GM11168 (cell line): ENCODE data around the gene CUL3.
"Not testable (repeated sequence)": the region's sequence is repeated elsewhere in the genome, so short reads cannot be mapped to it uniquely, and the experiment has no call there.

ENCODE experiments used
- in situ Hi-C: fragments of 300-500 bp; cut with MboI; formaldehyde crosslinking; loops from one replicate; pipeline ENCODE4 v1.12.0; 2022; ENCODE audit warnings: low sequenced_read_pairs; ENCODE audit not compliant: unreplicated experiment

CUL3 gene

DNA sequence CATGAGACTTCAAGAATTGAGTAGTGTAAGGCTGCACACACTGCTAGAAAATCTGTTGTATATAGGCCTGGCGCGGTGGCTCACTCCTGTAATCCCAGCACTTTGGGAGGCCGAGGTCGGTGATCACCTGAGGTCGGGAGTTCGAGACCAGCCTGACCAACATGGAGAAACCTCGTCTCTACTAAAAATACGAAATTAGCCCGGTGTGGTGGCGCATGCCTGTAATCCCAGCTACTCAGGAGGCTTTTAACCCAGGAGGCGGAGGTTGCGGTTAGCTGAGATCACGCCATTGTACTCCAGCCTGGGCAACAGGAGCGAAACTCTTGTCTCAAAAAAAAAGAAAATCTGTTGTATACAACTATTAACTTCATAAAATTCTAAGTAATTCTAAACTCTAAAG lies 2.1 kb downstream of the CUL3 start:
- in situ Hi-C loops, result not testable (repeated sequence)

- in situ Hi-C loops, result no loop called here
These were observed 4.9 kb downstream of the CUL3 start for GRCh38 chr2:224580248-224580647.

DNA sequence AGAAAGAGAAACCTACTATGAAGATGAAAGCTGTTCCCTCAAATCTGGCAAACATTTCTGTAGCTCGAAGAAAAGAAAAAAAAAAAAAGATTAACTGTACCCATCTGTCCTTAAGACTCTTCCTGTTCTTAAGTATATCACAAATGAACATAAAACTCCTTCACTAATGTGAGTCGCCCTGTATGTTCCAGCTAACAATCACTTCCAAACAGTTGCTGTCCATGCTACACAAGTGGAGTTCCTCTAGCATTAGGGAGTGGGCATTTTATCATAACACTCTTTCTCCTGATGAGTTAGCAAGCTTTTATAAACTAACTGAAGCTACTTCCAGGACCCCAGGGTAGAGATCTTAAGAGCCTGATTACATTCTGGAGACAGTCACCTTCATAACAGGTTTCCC lies 5.8 kb downstream of the CUL3 start:
- in situ Hi-C loops, result no loop called here

DNA sequence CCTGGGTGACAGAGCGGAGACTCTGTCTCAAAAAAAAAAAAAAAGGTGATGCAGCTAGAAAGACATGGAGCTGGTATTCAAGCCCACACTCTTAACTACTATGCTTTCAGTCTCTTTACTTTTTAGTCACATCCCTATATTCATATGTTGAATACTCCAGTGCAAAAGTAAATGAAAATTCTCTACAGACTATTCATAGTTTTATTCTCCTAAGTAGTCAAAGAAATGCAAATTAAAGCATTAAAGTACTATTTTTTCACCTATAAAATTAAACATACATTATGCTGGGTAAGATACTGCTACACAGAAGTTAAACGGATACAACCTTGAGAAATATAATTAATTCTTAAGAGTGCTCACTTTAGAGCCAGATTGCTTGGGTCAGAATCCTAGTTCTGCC lies 7.6 kb downstream of the CUL3 start:
- in situ Hi-C loops, result no loop called here

GRCh38 chr2:224576088-224576715 lies 9.0 kb downstream of the CUL3 start:
- in situ Hi-C loops, result no loop called here

DNA sequence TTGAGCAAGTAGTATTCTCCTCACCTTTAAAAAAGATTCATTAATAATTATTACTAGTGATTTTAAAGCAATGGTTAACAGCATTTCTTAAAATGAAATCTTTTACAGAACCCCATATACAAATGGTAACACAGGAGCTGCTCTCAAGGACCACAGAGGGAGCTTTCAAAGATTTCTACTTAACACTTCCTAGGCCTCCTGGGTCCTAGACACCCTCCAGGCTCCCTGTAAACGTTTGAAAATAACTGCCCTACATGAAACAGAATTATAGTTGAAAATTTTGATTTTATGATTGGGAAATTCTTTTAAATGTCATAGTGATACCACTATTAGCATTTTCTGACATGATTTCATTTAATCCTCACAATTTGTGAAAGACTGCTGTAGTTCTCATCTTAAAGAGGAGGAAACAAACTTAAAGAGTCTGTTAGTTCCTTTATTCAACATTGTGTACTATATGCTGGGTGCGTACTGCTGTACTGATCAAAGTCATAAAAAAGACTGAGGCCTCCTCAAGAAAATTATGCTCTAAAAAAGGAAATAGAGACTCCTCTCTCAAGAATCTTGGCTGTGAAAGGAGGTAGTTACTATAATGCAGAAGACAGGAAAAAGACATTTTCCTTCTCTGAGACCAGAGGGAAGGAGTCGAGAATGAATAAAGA lies 10.6 kb downstream of the CUL3 start:
- in situ Hi-C loops, result no loop called here

- in situ Hi-C loops, result no loop called here
These were observed 11.4 kb downstream of the CUL3 start for GRCh38 chr2:224573724-224574123.

GRCh38 chr2:224572338-224572737 lies 12.8 kb downstream of the CUL3 start:
- in situ Hi-C loops, result no loop called here

GRCh38 chr2:224570328-224570993 lies 14.7 kb downstream of the CUL3 start:
- in situ Hi-C loops, result no loop called here

DNA sequence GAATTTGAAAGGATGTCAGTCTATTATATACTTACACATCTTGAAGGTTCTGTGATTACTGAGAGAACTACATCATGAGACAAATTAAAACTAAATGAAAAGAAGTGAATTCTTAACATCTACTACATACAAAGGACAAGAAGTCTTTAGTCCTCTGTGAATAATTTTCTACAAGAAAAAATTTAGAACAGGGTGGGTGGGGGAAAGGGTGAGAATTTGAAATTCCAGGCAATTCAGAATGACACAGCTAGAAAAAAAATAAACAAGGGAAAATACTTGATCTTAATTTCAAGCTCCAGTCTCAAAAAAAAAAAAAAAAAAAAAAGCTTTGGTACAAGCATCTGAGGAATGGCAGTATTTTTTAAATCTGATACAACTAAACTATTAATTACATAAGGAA lies 15.5 kb downstream of the CUL3 start:
- in situ Hi-C loops, result no loop called here

GRCh38 chr2:224565452-224566035 lies 19.6 kb downstream of the CUL3 start:
- in situ Hi-C loops, result no loop called here

GRCh38 chr2:224563537-224563936 lies 21.6 kb downstream of the CUL3 start:
- in situ Hi-C loops, result no loop called here

- in situ Hi-C loops, result no loop called here
These were observed 22.3 kb downstream of the CUL3 start for GRCh38 chr2:224562831-224563230.

DNA sequence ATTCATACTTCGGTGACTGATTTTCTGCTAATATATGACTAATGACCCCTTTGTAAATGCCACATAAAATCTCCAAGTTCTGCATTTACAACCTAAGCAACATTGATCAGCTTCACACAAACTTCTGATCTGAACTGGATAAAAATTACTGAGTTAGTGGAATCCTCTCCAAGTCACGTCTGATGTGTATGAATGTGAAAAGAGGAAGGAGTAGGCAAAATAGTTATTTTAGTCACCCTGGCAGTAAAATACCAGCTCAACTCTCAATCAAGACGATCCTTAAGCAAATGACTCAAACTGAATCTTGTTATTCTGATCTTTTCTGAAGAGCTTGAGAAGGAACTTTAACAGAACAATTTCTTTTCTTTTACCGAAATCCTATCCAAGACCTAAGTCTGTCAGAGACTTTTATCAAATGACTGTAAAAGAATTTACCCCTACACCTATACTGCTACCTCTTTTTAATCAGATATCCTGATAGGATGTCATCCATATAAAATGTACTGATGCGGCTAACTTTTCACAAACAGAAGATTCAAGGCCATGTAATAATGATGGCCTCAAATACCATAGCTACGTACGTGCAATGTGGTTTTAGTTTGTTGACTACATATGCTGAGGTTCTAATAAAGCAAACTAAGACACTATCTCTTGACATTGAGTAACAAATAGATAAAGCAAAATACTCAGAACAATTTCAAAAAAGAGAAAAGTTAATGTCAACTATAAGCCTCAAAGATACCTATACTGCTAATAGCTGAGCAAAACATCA lies 23.7 kb downstream of the CUL3 start:
- in situ Hi-C loops, result no loop called here

DNA sequence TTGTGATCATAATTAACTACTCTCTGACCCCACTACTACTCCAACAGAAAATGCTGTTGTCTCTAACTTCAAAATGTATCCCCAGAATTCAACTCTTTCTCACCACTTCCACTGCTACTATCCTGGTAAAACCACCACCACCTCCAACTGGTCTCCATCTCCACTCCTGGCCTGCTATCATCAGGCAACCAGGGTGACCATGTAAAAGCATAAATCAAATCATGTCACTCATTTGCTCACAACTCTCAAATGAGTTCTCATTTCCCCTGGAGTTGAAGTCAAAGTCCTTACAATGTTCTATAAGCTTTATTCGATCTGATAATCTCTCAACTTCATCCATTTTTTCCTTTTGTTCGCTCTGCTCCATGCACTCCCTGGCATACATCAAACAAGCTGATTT lies 24.6 kb downstream of the CUL3 start:
- in situ Hi-C loops, result no loop called here

- in situ Hi-C loops, result no loop called here
These were observed 27.6 kb downstream of the CUL3 start for GRCh38 chr2:224557610-224558009.

DNA sequence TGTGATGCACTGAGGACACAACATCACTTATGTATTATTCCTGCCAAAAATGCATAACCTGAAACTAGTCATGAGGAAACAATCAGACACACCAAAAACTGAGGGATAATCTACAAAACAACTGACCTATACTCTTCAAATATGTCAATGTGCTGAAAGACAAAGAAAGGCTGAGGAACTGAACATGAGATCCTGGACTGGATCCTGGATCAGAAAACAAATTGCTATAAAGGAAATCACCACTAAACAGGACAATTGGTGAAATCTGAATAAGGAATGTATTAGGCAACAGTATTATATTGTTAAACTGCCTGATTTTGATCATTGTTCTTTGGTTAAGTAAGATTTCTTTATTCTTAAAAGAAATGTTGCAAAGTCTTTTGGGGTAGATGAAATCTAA lies 28.8 kb downstream of the CUL3 start:
- in situ Hi-C loops, result no loop called here

- in situ Hi-C loops, result no loop called here
These were observed 29.3 kb downstream of the CUL3 start for GRCh38 chr2:224555823-224556366.

DNA sequence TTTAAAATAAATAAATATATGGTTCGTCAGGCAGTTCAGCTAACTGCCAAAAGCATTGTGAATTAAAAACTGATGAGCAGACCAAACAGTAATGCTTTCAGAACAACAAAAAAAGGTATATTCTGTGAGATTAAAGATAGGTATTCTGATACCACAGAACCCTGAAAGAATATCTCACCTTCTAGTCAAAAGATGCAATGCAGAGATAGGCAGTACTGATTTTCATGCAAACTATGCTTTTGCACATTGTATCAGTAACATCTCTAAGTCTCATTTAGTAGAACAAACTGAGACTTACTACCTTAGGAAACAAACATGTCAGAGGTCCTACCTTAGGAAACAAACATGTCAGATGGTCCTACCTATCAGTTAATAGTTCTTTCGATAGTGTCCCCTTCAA lies 32.4 kb downstream of the CUL3 start:
- in situ Hi-C loops, result no loop called here

DNA sequence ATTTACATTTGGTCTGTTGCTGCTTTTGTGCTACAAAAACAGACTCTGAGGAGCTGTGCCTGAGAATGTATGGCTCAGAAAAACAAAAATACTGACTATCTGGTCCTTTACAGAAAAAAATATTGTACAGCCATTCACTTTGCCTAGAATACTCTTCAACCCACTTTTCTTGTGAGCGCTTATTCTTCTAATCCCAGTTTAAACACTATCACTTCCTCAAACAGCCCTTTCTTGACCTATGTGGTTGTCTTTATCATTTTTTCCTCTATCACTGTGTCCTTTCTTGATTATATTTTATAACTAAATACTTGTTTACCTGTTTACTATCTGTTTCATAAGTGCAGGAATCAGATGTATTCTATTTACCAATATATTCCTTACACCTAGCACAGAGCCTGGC lies 33.5 kb downstream of the CUL3 start:
- in situ Hi-C loops, result no loop called here
